CD14-positive monocyte (primary cell): Measurements from ENCODE around the gene PRKCA. TPM values are rescaled to one million over a fixed set of nuclear protein-coding genes. Genes with fewer than 3 reads are reported as not detected.

Experiments used
- DNase-seq, 3 donors: peaks; one replicate each; pipeline ENCODE4 v3.0.0-alpha.2; 2011 to 2022
- H2AFZ ChIP-seq: 2 replicates; pipeline ENCODE4 v1.6.0; 2012; ENCODE audit warnings: mild to moderate bottlenecking, low read depth, low read length, inconsistent platforms; ENCODE audit not compliant: insufficient read depth, poor library complexity, severe bottlenecking
- H3K27ac ChIP-seq, 2 donors: 1 replicate in 1 of 2; 2 replicates in 1 of 2; pipeline ENCODE4 v1.5.1; 2012 to 2013; ENCODE audit warnings: low read length in 2 of 2, control low read depth in 1 of 2, inconsistent platforms in 1 of 2, low read depth in 1 of 2, mild to moderate bottlenecking in 1 of 2
- H3K27me3 ChIP-seq, 2 donors: one replicate each; pipeline versions ENCODE4 v1.6.0 to v1.6.1; 2011 to 2013; ENCODE audit warnings: low read length in 2 of 2; ENCODE audit not compliant: control insufficient read depth in 2 of 2, insufficient read depth in 2 of 2
- H3K36me3 ChIP-seq, 2 donors: replicated peaks in 1 of 2; 1 replicate in 1 of 2; 2 replicates in 1 of 2; pipeline versions ENCODE4 v1.5.1 to v1.6.1; 2012 to 2013; ENCODE audit warnings: low read length in 2 of 2, control low read depth in 1 of 2, inconsistent platforms in 1 of 2, mild to moderate bottlenecking in 1 of 2; ENCODE audit not compliant: insufficient read depth in 2 of 2, control insufficient read depth in 1 of 2
- H3K4me1 ChIP-seq, 2 donors: 1 replicate in 1 of 2; 2 replicates in 1 of 2; pipeline versions ENCODE4 v1.5.1 to v1.6.1; 2012 to 2013; ENCODE audit warnings: low read length in 2 of 2, control low read depth in 1 of 2, inconsistent platforms in 1 of 2, mild to moderate bottlenecking in 1 of 2, moderate library complexity in 1 of 2; ENCODE audit not compliant: insufficient read depth in 2 of 2, control insufficient read depth in 1 of 2
- H3K4me2 ChIP-seq: replicated peaks from 2 replicates; pipeline ENCODE3; 2012; ENCODE audit warnings: low read length, moderate library complexity, mild to moderate bottlenecking; ENCODE audit not compliant: poor library complexity, severe bottlenecking; ENCODE audit errors: extremely low read depth
- H3K4me3 ChIP-seq, 3 experiments: fragments of 200-600 bp in 1 of 3; sonication (generic) in 1 of 3; replicated peaks in 1 of 3; 1 replicate in 2 of 3; 2 replicates in 1 of 3; pipeline ENCODE4 v1.5.1; 2011 to 2013; ENCODE audit warnings: low read length in 3 of 3, mild to moderate bottlenecking in 3 of 3, control low read depth in 2 of 3, low read depth in 2 of 3, inconsistent platforms in 1 of 3, moderate library complexity in 1 of 3
- H3K79me2 ChIP-seq: 2 replicates; pipeline ENCODE4 v1.6.0; 2012; ENCODE audit warnings: mild to moderate bottlenecking, control low read depth, inconsistent platforms, low read length, moderate library complexity; ENCODE audit not compliant: insufficient read depth
- H3K9ac ChIP-seq: 2 replicates; pipeline ENCODE4 v1.6.0; 2017; ENCODE audit warnings: low read length, mild to moderate bottlenecking; ENCODE audit not compliant: insufficient read depth, poor library complexity, severe bottlenecking
- H3K9me3 ChIP-seq, 2 donors: replicated peaks in 1 of 2; 1 replicate in 1 of 2; 2 replicates in 1 of 2; pipeline versions ENCODE4 v1.5.1 to v1.6.1; 2012 to 2013; ENCODE audit warnings: low read length in 2 of 2, control low read depth in 1 of 2; ENCODE audit not compliant: control insufficient read depth in 1 of 2, insufficient read depth in 1 of 2
- H4K20me1 ChIP-seq: 2 replicates; pipeline ENCODE4 v1.6.0; 2012; ENCODE audit warnings: mild to moderate bottlenecking, low read length, control low read depth, moderate library complexity; ENCODE audit not compliant: insufficient read depth
- H3K27ac Mint-ChIP-seq, 7 donors: one replicate each; pipeline ENCODE4 v1.8.0; 2020; ENCODE audit warnings: mild to moderate bottlenecking in 7 of 7, mixed read lengths in 7 of 7, moderate library complexity in 6 of 7, inconsistent platforms in 2 of 7
- H3K27me3 Mint-ChIP-seq, 3 donors: one replicate each; pipeline ENCODE4 v1.8.0; 2021 to 2022; ENCODE audit warnings: low read depth in 3 of 3, mild to moderate bottlenecking in 3 of 3, mixed read lengths in 3 of 3, moderate library complexity in 3 of 3, inconsistent platforms in 1 of 3
- H3K36me3 Mint-ChIP-seq, 2 donors: one replicate each; pipeline ENCODE4 v1.8.0; 2020; ENCODE audit warnings: mixed read lengths in 2 of 2, inconsistent platforms in 1 of 2, mild to moderate bottlenecking in 1 of 2
- H3K4me1 Mint-ChIP-seq: one replicate; pipeline ENCODE4 v1.8.0; 2020; ENCODE audit warnings: mild to moderate bottlenecking, mixed read lengths
- H3K4me3 Mint-ChIP-seq, 2 donors: one replicate each; pipeline ENCODE4 v1.8.0; 2020; ENCODE audit warnings: mild to moderate bottlenecking in 2 of 2, mixed read lengths in 2 of 2, moderate library complexity in 1 of 2
- H3K9me3 Mint-ChIP-seq, 7 donors: one replicate each; pipeline ENCODE4 v1.8.0; 2020 to 2022; ENCODE audit warnings: mixed read lengths in 7 of 7, mild to moderate bottlenecking in 6 of 7, moderate library complexity in 6 of 7, inconsistent platforms in 2 of 7
- CTCF ChIP-seq: fragments of 200-600 bp; IDR thresholded peaks from one replicate; pipeline ENCODE4 v1.8.0; 2022; ENCODE audit warnings: antibody characterized with exemption, mild to moderate bottlenecking
- WGBS: methylation state at CpG from one replicate; pipeline ENCODE4 v1.1.5; 2013; ENCODE audit warnings: missing lambda C conversion rate; ENCODE audit not compliant: insufficient coverage; 5-methylcytosine and 5-hydroxymethylcytosine counted together
- intact Hi-C, 2 donors: fragments of 100-400 bp; cut with micrococcal nuclease; formaldehyde crosslinking; loops; one replicate each; pipeline versions ENCODE4 v1.15.0 to v1.15.1; 2023
- polyA plus RNA-seq, 3 donors: library from polyadenylated mRNA; depleted of rRNA in 1 of 3; unstranded in 2 of 3; stranded (reverse) in 1 of 3; fragments of 300-500 nt in 2 of 3; fragments of >200 nt in 1 of 3; fragmentation: Illumina TruSeq in 2 of 3; gene quantifications; 1 replicate in 2 of 3; 2 replicates in 1 of 3; pipeline ENCODE4 v1.2.3, GENCODE V29; 2012 to 2021

The PRKCA gene
- polyA plus RNA-seq, 3 donors, result 0.22 to 7.1 (median 0.30) TPM

- Histone ChIP-seq H4K20me1 (no peaks in the 10 kb centered on the region), H3K4me1 (no peaks in the 10 kb centered on the region), H3K9me3 (no peaks in the 10 kb centered on the region), H3K9ac (no peak overlapping the region), H3K4me2 (no peak overlapping the region), H3K27ac (no peak overlapping the region), H2AFZ (no peak overlapping the region), H3K27me3 (peaks cover 0 to 3% of the 10 kb centered on the region in 2 donors), H3K36me3 (no peaks in the 10 kb centered on the region), H3K79me2 (no peaks in the 10 kb centered on the region), H3K4me3 (no peak overlapping the region)
- DNase-seq, result no peak
- Mint-ChIP-seq H3K4me1 (no peaks in the 10 kb centered on the region), H3K9me3 (peaks cover 0 to 6% (median 2%) of the 10 kb centered on the region in 7 donors), H3K27ac (no peak overlapping the region), H3K27me3 (peaks cover 12 to 20% (median 16%) of the 10 kb centered on the region in 3 donors), H3K4me3 (no peak overlapping the region), H3K36me3 (no peaks in the 10 kb centered on the region)
- intact Hi-C loops, result no loop called here
- TF ChIP-seq CTCF, result no peak
- 87% methylated on average over 3 of the region's 6 CpGs for WGBS
Observed at GRCh38 chr17:66260275-66260674, 42.1 kb upstream of the PRKCA start.

GRCh38 chr17:66260688-66261087, 41.7 kb upstream of the PRKCA start:
- TF ChIP-seq CTCF, result no peak
- WGBS, result no CpG with 5 or more reads among the region's 1 CpG
- Histone ChIP-seq H3K4me1 (no peaks in the 10 kb centered on the region), H3K4me3 (no peak overlapping the region), H3K27me3 (peaks cover 0 to 3% of the 10 kb centered on the region in 2 donors), H4K20me1 (no peaks in the 10 kb centered on the region), H3K9me3 (no peaks in the 10 kb centered on the region), H3K4me2 (no peak overlapping the region), H3K36me3 (no peaks in the 10 kb centered on the region), H3K9ac (no peak overlapping the region), H2AFZ (no peak overlapping the region), H3K27ac (no peak overlapping the region), H3K79me2 (no peaks in the 10 kb centered on the region)
- Mint-ChIP-seq H3K4me1 (no peaks in the 10 kb centered on the region), H3K9me3 (peaks cover 0 to 6% (median 2%) of the 10 kb centered on the region in 7 donors), H3K36me3 (no peaks in the 10 kb centered on the region), H3K4me3 (no peak overlapping the region), H3K27me3 (peaks cover 14 to 23% (median 16%) of the 10 kb centered on the region in 3 donors), H3K27ac (no peak overlapping the region)
- DNase-seq, result no peak
- intact Hi-C loops, result no loop called here
